H1 (cell line): ENCODE measurements around the gene ACACB. TPM values are rescaled to one million over a fixed set of nuclear protein-coding genes. Genes with fewer than 3 reads are reported as not detected.

Experiments used
- CTCF ChIA-PET: fragments of 300-600 bp; sonication (Branson Sonifier 250); formaldehyde crosslinking; loops from one replicate; lab custom pipeline; 2021; ENCODE audit not compliant: partially characterized antibody; lab: Charles Lee
- POLR2A ChIA-PET: fragments of 300-600 bp; sonication (Branson Sonifier 250); formaldehyde crosslinking; loops from one replicate; lab custom pipeline; 2021; ENCODE audit warnings: inconsistent platforms; ENCODE audit not compliant: partially characterized antibody; lab: Charles Lee
- DNase-seq, 2 experiments: peaks; one replicate each; pipeline versions ENCODE4 v3.0.0 to v3.0.0-alpha.2; 2010 to 2022; ENCODE audit warnings: low spot score in 2 of 2, low read depth in 1 of 2, mixed read lengths in 1 of 2
- FAIRE-seq: peaks from 2 replicates; lab custom pipeline; 2011; peaks lifted over from hg19 to GRCh38; lab: Jason Lieb, UNC
- H2AFZ ChIP-seq: 2 replicates; pipeline ENCODE4 v1.8.1; 2012; ENCODE audit warnings: low read length, inconsistent platforms
- H2AK5ac ChIP-seq: 2 replicates; pipeline ENCODE4 v1.6.1; 2013; ENCODE audit warnings: low read depth, low read length
- H2BK120ac ChIP-seq: replicated peaks from 2 replicates; pipeline ENCODE3; 2013; ENCODE audit warnings: low read depth, low read length, inconsistent platforms
- H2BK12ac ChIP-seq: 2 replicates; pipeline ENCODE4 v1.6.1; 2013; ENCODE audit warnings: low read depth, low read length
- H2BK15ac ChIP-seq: 2 replicates; pipeline ENCODE4 v1.6.1; 2013; ENCODE audit warnings: low read length
- H2BK20ac ChIP-seq: 2 replicates; pipeline ENCODE4 v1.6.1; 2013; ENCODE audit warnings: low read length
- H2BK5ac ChIP-seq: 2 replicates; pipeline ENCODE4 v1.6.1; 2013; ENCODE audit warnings: low read depth, low read length
- H3K14ac ChIP-seq: 2 replicates; pipeline ENCODE4 v1.6.1; 2013; ENCODE audit warnings: inconsistent platforms; ENCODE audit not compliant: insufficient read length
- H3K18ac ChIP-seq: 2 replicates; pipeline ENCODE4 v1.6.1; 2013; ENCODE audit warnings: low read length; ENCODE audit errors: extremely low read depth
- H3K23ac ChIP-seq: 2 replicates; pipeline ENCODE4 v1.6.1; 2013; ENCODE audit warnings: inconsistent platforms; ENCODE audit not compliant: insufficient read length
- H3K23me2 ChIP-seq: 2 replicates; pipeline ENCODE4 v1.6.1; 2013; ENCODE audit warnings: low read depth, low read length
- H3K27ac ChIP-seq: 2 replicates; pipeline ENCODE4 v1.6.1; 2011; ENCODE audit warnings: low read depth, low read length, inconsistent platforms
- H3K27me3 ChIP-seq, 4 experiments: replicated peaks in 1 of 4; 1 replicate in 1 of 4; 2 replicates in 3 of 4; pipeline versions ENCODE4 v1.6.1 to v1.8.1; 2011 to 2013; ENCODE audit warnings: low read length in 3 of 4, mild to moderate bottlenecking in 3 of 4, inconsistent platforms in 2 of 4, mixed read lengths in 2 of 4, moderate library complexity in 1 of 4; ENCODE audit not compliant: control insufficient read depth in 3 of 4, insufficient read depth in 3 of 4; ENCODE audit errors: extremely low read depth in 1 of 4
- H3K36me3 ChIP-seq, 4 experiments: 2 replicates each; pipeline versions ENCODE4 v1.6.1 to v1.8.1; 2011 to 2013; ENCODE audit warnings: mild to moderate bottlenecking in 4 of 4, low read length in 3 of 4, moderate library complexity in 2 of 4, control low read depth in 1 of 4, inconsistent platforms in 1 of 4; ENCODE audit not compliant: insufficient read depth in 4 of 4, control insufficient read depth in 2 of 4
- H3K4ac ChIP-seq: replicated peaks from 2 replicates; pipeline ENCODE3; 2013; ENCODE audit warnings: low read length, low read depth, mixed read lengths, inconsistent platforms; ENCODE audit not compliant: insufficient read length
- H3K4me1 ChIP-seq, 4 experiments: replicated peaks in 1 of 4; 1 replicate in 1 of 4; 2 replicates in 3 of 4; pipeline versions ENCODE4 v1.6.1 to v1.8.1; 2011 to 2013; ENCODE audit warnings: low read length in 3 of 4, inconsistent platforms in 2 of 4, mixed read lengths in 1 of 4; ENCODE audit not compliant: insufficient read depth in 4 of 4, control insufficient read depth in 3 of 4
- H3K4me2 ChIP-seq, 2 experiments: 2 replicates each; pipeline versions ENCODE4 v1.6.1 to v1.8.1; 2011 to 2013; ENCODE audit warnings: low read depth in 2 of 2, low read length in 2 of 2, control low read depth in 1 of 2, inconsistent platforms in 1 of 2, mild to moderate bottlenecking in 1 of 2; ENCODE audit not compliant: insufficient read depth in 1 of 2
- H3K4me3 ChIP-seq, 4 experiments: fragments of 200-600, 300-600 bp in 1 of 4; sonication (generic), shearing (Covaris generic), sonication (Bioruptor Twin) in 1 of 4; 2 replicates each; pipeline versions ENCODE4 v1.5.1 to v1.8.1; 2011 to 2016; ENCODE audit warnings: low read length in 4 of 4, low read depth in 3 of 4, control low read depth in 2 of 4, inconsistent platforms in 2 of 4, mild to moderate bottlenecking in 2 of 4, mixed read lengths in 1 of 4, moderate library complexity in 1 of 4; ENCODE audit not compliant: insufficient read depth in 2 of 4; ENCODE audit errors: extremely low read depth in 1 of 4
- H3K56ac ChIP-seq: replicated peaks from 2 replicates; pipeline ENCODE3; 2013; ENCODE audit warnings: low read depth, mild to moderate bottlenecking, mixed read lengths, low read length, inconsistent platforms; ENCODE audit not compliant: insufficient read length
- H3K79me1 ChIP-seq: 2 replicates; pipeline ENCODE4 v1.6.1; 2013; ENCODE audit warnings: low read depth, low read length, control low read depth
- H3K79me2 ChIP-seq, 2 experiments: 2 replicates each; pipeline versions ENCODE4 v1.6.1 to v1.8.1; 2012 to 2013; ENCODE audit warnings: low read length in 2 of 2, mild to moderate bottlenecking in 2 of 2, inconsistent platforms in 1 of 2; ENCODE audit not compliant: insufficient read depth in 2 of 2, control insufficient read depth in 1 of 2
- H3K9ac ChIP-seq, 4 experiments: replicated peaks in 1 of 4; 1 replicate in 1 of 4; 2 replicates in 3 of 4; pipeline versions ENCODE4 v1.6.1 to v1.8.1; 2011 to 2013; ENCODE audit warnings: low read depth in 3 of 4, low read length in 3 of 4, control low read depth in 2 of 4, mild to moderate bottlenecking in 2 of 4, moderate library complexity in 2 of 4, inconsistent platforms in 1 of 4; ENCODE audit errors: extremely low read depth in 1 of 4
- H3K9me3 ChIP-seq, 2 experiments: 2 replicates each; pipeline versions ENCODE4 v1.6.1 to v1.8.1; 2012 to 2013; ENCODE audit warnings: mild to moderate bottlenecking in 2 of 2, moderate library complexity in 2 of 2, control low read depth in 1 of 2, inconsistent platforms in 1 of 2, low read depth in 1 of 2, low read length in 1 of 2, mixed read lengths in 1 of 2; ENCODE audit not compliant: insufficient read depth in 2 of 2
- H4K20me1 ChIP-seq, 2 experiments: replicated peaks in 1 of 2; 2 replicates each; pipeline versions ENCODE3 to v1.8.1; 2011 to 2013; ENCODE audit warnings: inconsistent platforms in 2 of 2, low read length in 2 of 2, mild to moderate bottlenecking in 1 of 2; ENCODE audit not compliant: insufficient read depth in 2 of 2, control insufficient read depth in 1 of 2
- H4K5ac ChIP-seq: 2 replicates; pipeline ENCODE4 v1.6.1; 2013; ENCODE audit warnings: low read length, low read depth, mixed read lengths, inconsistent platforms; ENCODE audit not compliant: insufficient read length
- H4K8ac ChIP-seq: 2 replicates; pipeline ENCODE4 v1.8.0; 2013; ENCODE audit warnings: mild to moderate bottlenecking, moderate library complexity, low read length, inconsistent platforms; ENCODE audit not compliant: insufficient read depth; ENCODE audit errors: extremely low read depth
- H4K91ac ChIP-seq: replicated peaks from 2 replicates; pipeline ENCODE3; 2013; ENCODE audit warnings: low read length, mixed read lengths, inconsistent platforms; ENCODE audit not compliant: insufficient read length
- CBX5 ChIP-seq: fragments of 300-800, 300-1000 bp; sonication (generic); IDR thresholded peaks from 2 replicates; pipeline ENCODE4 v1.7.1; 2016; ENCODE audit warnings: antibody characterized with exemption, low read length, low read depth
- JUN ChIP-seq: IDR thresholded peaks from 2 replicates; pipeline ENCODE4 v1.6.1; 2011; ENCODE audit warnings: low read depth, mild to moderate bottlenecking, improper control_type of control experiment, low read length
- POLR2AphosphoS5 ChIP-seq: IDR thresholded peaks from 2 replicates; pipeline ENCODE4 v1.6.1; 2011; ENCODE audit warnings: low read depth, low read length
- WGBS, 2 experiments: shearing (Covaris generic) in 1 of 2; methylation state at CpG; one replicate each; pipeline versions ENCODE4 v1.1.6 to v1.1.7; 2013 to 2015; ENCODE audit warnings: low lambda C conversion rate in 2 of 2, mixed read lengths in 2 of 2, inconsistent platforms in 1 of 2, low coverage in 1 of 2, missing lambda C conversion rate in 1 of 2; ENCODE audit not compliant: insufficient replicate concordance in 2 of 2, insufficient coverage in 1 of 2, insufficient read length in 1 of 2; ENCODE audit errors: extremely low coverage in 1 of 2, missing lambda C conversion rate in 1 of 2; 5-methylcytosine and 5-hydroxymethylcytosine counted together
- polyA plus RNA-seq, 7 experiments: library from polyadenylated mRNA; depleted of rRNA in 3 of 7; stranded (reverse) in 5 of 7; unstranded in 2 of 7; fragments of >200 nt in 5 of 7; fragments of 200-250 nt in 2 of 7; gene quantifications; 1 replicate in 5 of 7; 2 replicates in 1 of 7; 4 replicates in 1 of 7; pipeline versions ENCODE4 v1.2.1 to v1.2.3, GENCODE V29; 2011 to 2013; ENCODE audit warnings: missing spikeins in 2 of 7, mixed read lengths in 2 of 7
- total RNA-seq: library from RNA; stranded (reverse); fragmentation: NEBNext Ultra II Directional; extraction: Animal tissue kit (Norgen Biotek cat#: 25700); gene quantifications from 2 replicates; pipeline ENCODE4 v1.2.1, GENCODE V29; 2021

Gene ACACB
- total and polyA plus RNA-seq, 2 of the 8 experiments (the other 6 are each of a cell fraction or from before 2014, with no cell fraction given), result 5.8 to 15.3 TPM

DNA sequence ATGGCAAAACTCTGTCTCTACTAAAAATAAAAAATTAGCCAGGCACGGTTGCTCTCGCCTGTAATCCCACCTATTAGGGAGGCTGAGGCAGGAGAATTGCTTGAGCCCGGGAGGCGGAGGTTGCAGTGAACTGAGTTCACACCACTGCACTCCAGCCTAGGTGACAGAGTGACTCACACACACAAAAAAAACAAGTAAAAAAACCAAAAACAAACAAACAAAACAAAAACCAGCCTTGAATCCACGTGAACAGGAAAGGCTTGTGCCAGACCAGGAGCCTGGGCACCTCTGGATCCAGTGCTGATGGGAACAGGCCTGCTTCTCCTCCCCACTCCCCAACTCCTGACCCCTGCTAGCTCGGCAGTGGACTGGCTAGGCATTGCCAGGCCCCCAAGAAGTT lies 189.2 kb downstream of the ACACB start:
- Histone ChIP-seq H3K27me3 (peaks cover 6 to 39% (median 29%) of the 10 kb centered on the region in 4 experiments), H3K18ac (no peak overlapping the region), H2BK120ac (no peak overlapping the region), H3K23me2 (peaks cover 8% of the 10 kb centered on the region; the same call in 1 of the 2 replicates), H3K36me3 (no peaks in the 10 kb centered on the region), H3K56ac (no peak overlapping the region), H4K91ac (no peak overlapping the region), H4K5ac (no peak overlapping the region), H2BK5ac (no peak overlapping the region), H3K79me1 (no peaks in the 10 kb centered on the region), H4K20me1 (peaks cover 0 to 1% of the 10 kb centered on the region in 2 experiments), H3K79me2 (no peaks in the 10 kb centered on the region), H2BK15ac (no peak overlapping the region), H3K4ac (no peak overlapping the region), H3K9ac (no peak overlapping the region), H3K4me1 (peaks cover 0 to 6% (median under 1%) of the 10 kb centered on the region in 4 experiments; a peak in 2 of 7 replicates), H3K14ac (no peak overlapping the region), H2AFZ (no peak overlapping the region), H3K23ac (no peak overlapping the region), H3K9me3 (no peaks in the 10 kb centered on the region), H4K8ac (no peak overlapping the region), H2BK12ac (no peak overlapping the region), H2BK20ac (no peak overlapping the region), H3K4me3 (no peak overlapping the region), H2AK5ac (no peak overlapping the region), H3K4me2 (no peak overlapping the region), H3K27ac (no peak overlapping the region)
- 92% methylated on average over 6 of the region's 6 CpGs; no CpG with 5 or more reads in 1 of the 2 experiments for WGBS, 2 experiments
- FAIRE-seq (no peak), DNase-seq (no peak)
- ChIA-PET CTCF (interaction anchor here (0.8 to 1.7 kb wide), 4 partner anchors 13 to 82 kb away, joined by 3 to 7 read pairs (median 4); no protein-coding TSS in a partner anchor), POLR2A (no interaction called here)
- TF ChIP-seq POLR2AphosphoS5 (no peak), CBX5 (no peak), JUN (no peak)
